SK-N-SH (cell line): ENCODE data around the gene ZNF775.

ENCODE experiments used
- SIN3A ChIP-seq: IDR thresholded peaks from 2 replicates; pipeline ENCODE4 v1.6.1; 2012; ENCODE audit warnings: low read depth, mild to moderate bottlenecking, low read length, moderate library complexity, borderline replicate concordance
- TF ChIP-seq, protein P1 (sequence below): IDR thresholded peaks from 2 replicates; pipeline ENCODE4 v1.6.1; 2012; ENCODE audit warnings: mild to moderate bottlenecking, low read depth, low read length, moderate library complexity

DNA sequence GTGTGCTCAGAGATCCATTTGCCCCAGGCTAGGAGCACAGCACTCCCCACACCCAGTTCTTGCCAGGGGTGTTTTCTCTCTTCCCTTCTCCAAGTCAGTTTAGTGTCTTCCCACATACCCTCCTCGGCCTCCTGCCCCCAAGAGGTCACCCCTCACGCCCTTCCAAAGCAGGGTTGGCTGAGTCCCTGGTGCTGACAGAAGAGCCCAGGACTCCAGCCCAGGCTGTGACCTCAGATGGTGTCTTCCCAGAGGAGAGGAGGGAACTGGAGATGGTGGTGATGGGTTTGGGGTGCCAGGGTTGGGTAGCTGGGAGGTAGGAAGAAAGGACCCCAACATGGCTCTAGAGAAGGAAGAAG, 19.8 kb downstream of the ZNF775 start:
- TF ChIP-seq, protein P1, sequence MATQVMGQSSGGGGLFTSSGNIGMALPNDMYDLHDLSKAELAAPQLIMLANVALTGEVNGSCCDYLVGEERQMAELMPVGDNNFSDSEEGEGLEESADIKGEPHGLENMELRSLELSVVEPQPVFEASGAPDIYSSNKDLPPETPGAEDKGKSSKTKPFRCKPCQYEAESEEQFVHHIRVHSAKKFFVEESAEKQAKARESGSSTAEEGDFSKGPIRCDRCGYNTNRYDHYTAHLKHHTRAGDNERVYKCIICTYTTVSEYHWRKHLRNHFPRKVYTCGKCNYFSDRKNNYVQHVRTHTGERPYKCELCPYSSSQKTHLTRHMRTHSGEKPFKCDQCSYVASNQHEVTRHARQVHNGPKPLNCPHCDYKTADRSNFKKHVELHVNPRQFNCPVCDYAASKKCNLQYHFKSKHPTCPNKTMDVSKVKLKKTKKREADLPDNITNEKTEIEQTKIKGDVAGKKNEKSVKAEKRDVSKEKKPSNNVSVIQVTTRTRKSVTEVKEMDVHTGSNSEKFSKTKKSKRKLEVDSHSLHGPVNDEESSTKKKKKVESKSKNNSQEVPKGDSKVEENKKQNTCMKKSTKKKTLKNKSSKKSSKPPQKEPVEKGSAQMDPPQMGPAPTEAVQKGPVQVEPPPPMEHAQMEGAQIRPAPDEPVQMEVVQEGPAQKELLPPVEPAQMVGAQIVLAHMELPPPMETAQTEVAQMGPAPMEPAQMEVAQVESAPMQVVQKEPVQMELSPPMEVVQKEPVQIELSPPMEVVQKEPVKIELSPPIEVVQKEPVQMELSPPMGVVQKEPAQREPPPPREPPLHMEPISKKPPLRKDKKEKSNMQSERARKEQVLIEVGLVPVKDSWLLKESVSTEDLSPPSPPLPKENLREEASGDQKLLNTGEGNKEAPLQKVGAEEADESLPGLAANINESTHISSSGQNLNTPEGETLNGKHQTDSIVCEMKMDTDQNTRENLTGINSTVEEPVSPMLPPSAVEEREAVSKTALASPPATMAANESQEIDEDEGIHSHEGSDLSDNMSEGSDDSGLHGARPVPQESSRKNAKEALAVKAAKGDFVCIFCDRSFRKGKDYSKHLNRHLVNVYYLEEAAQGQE, result no peak
- TF ChIP-seq SIN3A, result no peak
